Superior temporal gyrus (tissue), 1 donor: Measurements from ENCODE around the gene MAGEB6.
"Not testable (repeated sequence)": the region's sequence is repeated elsewhere in the genome, so short reads cannot be mapped to it uniquely, and the experiment has no call there.

ENCODE experiments used
- DNase-seq: peaks from one replicate; pipeline ENCODE4 v3.0.0-alpha.2; 2016; ENCODE audit errors: extremely low spot score

The MAGEB6 gene, protein sequence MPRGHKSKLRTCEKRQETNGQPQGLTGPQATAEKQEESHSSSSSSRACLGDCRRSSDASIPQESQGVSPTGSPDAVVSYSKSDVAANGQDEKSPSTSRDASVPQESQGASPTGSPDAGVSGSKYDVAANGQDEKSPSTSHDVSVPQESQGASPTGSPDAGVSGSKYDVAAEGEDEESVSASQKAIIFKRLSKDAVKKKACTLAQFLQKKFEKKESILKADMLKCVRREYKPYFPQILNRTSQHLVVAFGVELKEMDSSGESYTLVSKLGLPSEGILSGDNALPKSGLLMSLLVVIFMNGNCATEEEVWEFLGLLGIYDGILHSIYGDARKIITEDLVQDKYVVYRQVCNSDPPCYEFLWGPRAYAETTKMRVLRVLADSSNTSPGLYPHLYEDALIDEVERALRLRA

DNA sequence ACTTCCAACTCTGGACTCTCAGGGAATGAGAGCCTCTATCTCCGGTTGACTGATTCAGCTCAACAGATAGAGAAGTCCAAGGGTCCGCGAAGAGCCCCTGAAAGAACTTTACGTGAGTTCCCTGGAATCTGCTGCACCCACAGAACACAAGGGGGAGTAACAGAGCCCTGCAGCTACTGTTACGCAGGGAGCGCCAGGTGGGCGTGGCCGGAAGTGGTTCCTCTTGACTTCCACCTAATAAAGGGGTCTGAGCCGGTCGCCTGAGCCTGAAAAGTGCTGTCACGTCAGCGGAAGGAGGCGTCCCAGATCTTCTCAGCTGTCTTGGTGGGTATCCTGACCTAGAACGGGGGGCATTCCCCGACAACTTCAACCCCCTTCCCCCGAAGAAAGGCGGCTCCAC lies at the start of gene MAGEB6:
TSS of gene MAGEB6 (plus strand) at position 237 of the 400 bp plus-strand sequence. CDS start 1,407 bp downstream, outside the sequence.
- no peak for DNase-seq

- no peak for DNase-seq
These were observed 46.2 kb upstream of the MAGEB6 start for GRCh38 chrX:26146024-26146423.

- no peak for DNase-seq
These were observed 31.9 kb upstream of the MAGEB6 start, which contains the start of gene MAGEB6B for GRCh38 chrX:26160301-26160700. TSS of gene MAGEB6B (plus strand) at chrX:26160601. CDS start at chrX:26160601, 0 bp downstream.

GRCh38 chrX:26203561-26203960 lies 11.3 kb downstream of the MAGEB6 start:
- DNase-seq: no peak

DNA sequence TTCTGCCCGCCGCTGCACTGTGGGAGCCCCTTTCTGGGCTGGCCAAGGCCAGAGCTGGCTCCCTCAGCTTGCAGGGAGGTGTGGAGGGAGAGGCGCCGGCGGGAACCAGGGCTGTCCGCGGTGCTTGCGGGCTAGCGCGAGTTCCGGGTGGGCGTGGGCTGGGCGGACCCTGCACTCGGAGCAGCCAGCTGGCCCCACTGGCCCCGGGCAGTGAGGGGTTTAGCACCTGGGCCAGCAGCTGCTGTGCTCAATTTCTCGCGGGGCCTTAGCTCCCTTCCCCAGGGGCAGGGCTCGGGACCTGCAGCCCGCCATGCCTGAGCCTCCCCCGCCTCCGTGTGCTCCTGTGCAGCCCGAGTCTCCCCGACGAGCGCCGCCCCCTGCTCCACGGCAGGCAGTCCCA lies 12.5 kb downstream of the MAGEB6 start:
- DNase-seq: not testable (repeated sequence)

GRCh38 chrX:26208012-26208411 lies 15.8 kb downstream of the MAGEB6 start:
- DNase-seq: no peak

- no peak for DNase-seq
These were observed 23.6 kb downstream of the MAGEB6 start, which contains the start of gene MAGEB5 for GRCh38 chrX:26215869-26216268. TSS of gene MAGEB5 (plus strand) at chrX:26216169. CDS start at chrX:26217302, 1,133 bp downstream.

GRCh38 chrX:26219351-26219750 lies 27.1 kb downstream of the MAGEB6 start:
- DNase-seq: no peak

- no peak for DNase-seq
These were observed 41.9 kb downstream of the MAGEB6 start for GRCh38 chrX:26234177-26234576.
